ENCODE data around the gene DCUN1D1. TPM values are rescaled to one million over a fixed set of nuclear protein-coding genes. Genes with fewer than 3 reads are reported as not detected.
A peak's percentile ranks its signal among the peaks of the same experiment; 100 is the strongest.

Gene DCUN1D1
- 70.3 and 76.7 TPM in 2 replicates for total RNA-seq (2021; fragmentation: NEBNext Ultra II Directional; extraction: Animal tissue kit (Norgen Biotek cat#: 25700))
- 5.2 and 6.8 TPM in 2 replicates for polyA plus RNA-seq (2011; rRNA removed)
- polyA plus RNA-seq (2011; cell fraction: cytosol; rRNA removed): 8.2 TPM
- polyA plus RNA-seq (2011; cell fraction: nucleus; rRNA removed): 4.6 TPM
- 12.5 to 29.5 TPM (median 17.2 TPM) in 4 replicates for polyA plus RNA-seq (2012, experiment 1 of 2)
- 2.8 TPM for polyA plus RNA-seq (2012, experiment 2 of 2)
- polyA plus RNA-seq (2013, experiment 1 of 2): 50.7 TPM
- 48.3 TPM for polyA plus RNA-seq (2013, experiment 2 of 2)
- polyA minus RNA-seq (2011; rRNA and poly(A)+ RNA removed): 23.6 and 46.2 TPM in 2 replicates
- 21.1 TPM for polyA minus RNA-seq (2011; cell fraction: cytosol; rRNA and poly(A)+ RNA removed)
- polyA minus RNA-seq (2011; cell fraction: nucleus; rRNA and poly(A)+ RNA removed): 46.4 TPM
- long read RNA-seq, experiment 1, full-length matches to known transcripts: 4 of 34 reads
- long read RNA-seq, experiment 1, partial matches to known transcripts: 8 of 34 reads
- long read RNA-seq, experiment 1, other reads (novel, unspliced or antisense): 22 of 34 reads
- long read RNA-seq, experiment 2, full-length matches to known transcripts: 20 of 24 reads
- long read RNA-seq, experiment 2, partial matches to known transcripts: 3 of 24 reads
- long read RNA-seq, experiment 2, other reads (novel, unspliced or antisense): 1 of 24 reads

GRCh38 chr3:182980204-182981037 is at the start of gene DCUN1D1:
Gene DCUN1D1 (minus strand): TSS chr3:182980538. CDS start chr3:182980489, 49 bp downstream.
- Histone ChIP-seq H4K91ac (replicated peaks; ENCODE audit: insufficient read length, low read length) (no peak within 1 kb of the TSS), H2BK12ac (ENCODE audit: low read depth, low read length) (peak within 1 kb of the TSS; percentile 68; the same call in 1 of the 2 replicates), H3K4me2 (ENCODE audit: insufficient read depth in 1 of 2, low read depth in 2 of 2, low read length in 2 of 2) (peak within 1 kb of the TSS; percentile 91 to 99), H2BK5ac (ENCODE audit: low read depth, low read length) (peak within 1 kb of the TSS; percentile 60; the same call in 1 of the 2 replicates), H3K4ac (replicated peaks; ENCODE audit: insufficient read length, low read depth, low read length) (no peak within 1 kb of the TSS), H3K14ac (ENCODE audit: insufficient read length) (no peak within 1 kb of the TSS), H4K20me1 (replicated peaks in 1 of 2; ENCODE audit: control insufficient read depth in 1 of 2, insufficient read depth in 2 of 2, low read length in 2 of 2) (peaks cover 0 to 3% of the 10 kb centered on the region in 2 experiments), H3K79me1 (ENCODE audit: low read depth, low read length) (peaks cover 5% of the 10 kb centered on the region), H2BK15ac (ENCODE audit: low read length) (peak within 1 kb of the TSS; percentile 25; the same call in 1 of the 2 replicates), H3K36me3 (ENCODE audit: control insufficient read depth in 2 of 4, insufficient read depth in 4 of 4, low read length in 3 of 4) (no peaks in the 10 kb centered on the region), H3K4me3 (ENCODE audit: extremely low read depth in 1 of 4, insufficient read depth in 2 of 4, low read depth in 3 of 4, low read length in 4 of 4) (peak within 1 kb of the TSS; percentile 76 to 98 (median 85)), H3K27ac (ENCODE audit: low read depth, low read length) (peak within 1 kb of the TSS; percentile 66; the same call in 1 of the 2 replicates), H3K27me3 (replicated peaks in 1 of 4; ENCODE audit: control insufficient read depth in 3 of 4, extremely low read depth in 1 of 4, insufficient read depth in 3 of 4, low read length in 3 of 4) (no peaks in the 10 kb centered on the region), H3K9me3 (ENCODE audit: insufficient read depth in 2 of 2, low read depth in 1 of 2, low read length in 1 of 2) (no peaks in the 10 kb centered on the region), H3K4me1 (replicated peaks in 1 of 4; ENCODE audit: control insufficient read depth in 3 of 4, insufficient read depth in 4 of 4, low read length in 3 of 4) (peaks cover 0 to 16% (median 8%) of the 10 kb centered on the region in 4 experiments; a peak in 6 of 7 replicates), H3K23ac (ENCODE audit: insufficient read length) (no peak within 1 kb of the TSS), H2BK20ac (ENCODE audit: low read length) (no peak within 1 kb of the TSS), H2AK5ac (ENCODE audit: low read depth, low read length) (0 out of 2 replicates have a peak within 1 kb of the TSS, but pooled peaks have one; percentile 82), H4K8ac (ENCODE audit: extremely low read depth, insufficient read depth, low read length) (peak within 1 kb of the TSS; percentile 83), H3K18ac (ENCODE audit: extremely low read depth, low read length) (peak within 1 kb of the TSS; percentile 92; the same call in 1 of the 2 replicates), H2BK120ac (replicated peaks; ENCODE audit: low read depth, low read length) (no peak within 1 kb of the TSS), H3K79me2 (ENCODE audit: control insufficient read depth in 1 of 2, insufficient read depth in 2 of 2, low read length in 2 of 2) (peaks cover 18 to 43% of the 10 kb centered on the region in 2 experiments), H3K23me2 (ENCODE audit: low read depth, low read length) (peaks cover 9% of the 10 kb centered on the region; the same call in 1 of the 2 replicates), H3K56ac (replicated peaks; ENCODE audit: insufficient read length, low read depth, low read length) (peak within 1 kb of the TSS; percentile 63), H3K9ac (replicated peaks in 1 of 4; ENCODE audit: extremely low read depth in 1 of 4, low read depth in 3 of 4, low read length in 3 of 4) (peak within 1 kb of the TSS; percentile 54 to 94 (median 81)), H2AFZ (ENCODE audit: low read length) (peak within 1 kb of the TSS; percentile 26; the same call in 1 of the 2 replicates), H4K5ac (ENCODE audit: insufficient read length, low read depth, low read length) (peak within 1 kb of the TSS; percentile 34)
- FAIRE-seq (no peak), DNase-seq (ENCODE audit: low read depth in 1 of 2, low spot score in 2 of 2) (peak; percentile 25 to 91)
- WGBS, 2 experiments (ENCODE audit: extremely low coverage in 1 of 2, insufficient coverage in 1 of 2, insufficient read length in 1 of 2, insufficient replicate concordance in 2 of 2, low coverage in 1 of 2, low lambda C conversion rate in 2 of 2, missing lambda C conversion rate in 1 of 2): 1% methylated on average over 29 of the region's 106 CpGs; no CpG with 5 or more reads in 1 of the 2 experiments
- CTCF ChIA-PET (ENCODE audit: partially characterized antibody): interaction anchor here (1.3 kb wide), 1 partner anchor 9 kb away, joined by 4 read pairs; no protein-coding TSS in a partner anchor
- POLR2A ChIA-PET (ENCODE audit: partially characterized antibody): interaction anchor here (1.0 to 1.6 kb wide), 6 partner anchors 9 to 29 kb away, joined by 3 to 5 read pairs (median 3); no protein-coding TSS in a partner anchor
- TF ChIP-seq SIN3A (conservative IDR thresholded peaks at IDR 0.05 in 1 of 2, IDR thresholded peaks at IDR 0.05 in 1 of 2; ENCODE audit: low read depth in 1 of 2, low read length in 2 of 2): 0 out of 4 replicates have a peak, but pooled peaks of 1 of the 2 experiments have one; percentile 34
- TF ChIP-seq POLR2AphosphoS5 (IDR thresholded peaks at IDR 0.05; ENCODE audit: low read depth, low read length): peak; percentile 46; the same call in 1 of the 2 replicates
- TF ChIP-seq ASH2L (IDR thresholded peaks at IDR 0.05; ENCODE audit: low read length): no peak
- no peak for TF ChIP-seq POU5F1 (IDR thresholded peaks at IDR 0.05; ENCODE audit: low read depth, low read length)
- no peak for TF ChIP-seq HDAC2 (IDR thresholded peaks at IDR 0.05; ENCODE audit: borderline replicate concordance in 1 of 2, low read depth in 2 of 2, low read length in 2 of 2)
- TF ChIP-seq NANOG (IDR thresholded peaks at IDR 0.05; ENCODE audit: insufficient read depth, low read depth, low read length, poor library complexity, severe bottlenecking): no peak
- TF ChIP-seq CREB1 (IDR thresholded peaks at IDR 0.05): no peak; the same call in 1 of the 2 replicates
